Embryonic facial prominence (tissue), 1 donor: ENCODE results near the gene LIG1.

Experiments used
- DNase-seq: peaks from one replicate; pipeline ENCODE4 v3.0.0-alpha.2; 2016; ENCODE audit errors: extremely low spot score

LIG1 gene

GRCh38 chr19:48182434-48182833 lies 12.3 kb upstream of the LIG1 start:
- DNase-seq = no peak

DNA sequence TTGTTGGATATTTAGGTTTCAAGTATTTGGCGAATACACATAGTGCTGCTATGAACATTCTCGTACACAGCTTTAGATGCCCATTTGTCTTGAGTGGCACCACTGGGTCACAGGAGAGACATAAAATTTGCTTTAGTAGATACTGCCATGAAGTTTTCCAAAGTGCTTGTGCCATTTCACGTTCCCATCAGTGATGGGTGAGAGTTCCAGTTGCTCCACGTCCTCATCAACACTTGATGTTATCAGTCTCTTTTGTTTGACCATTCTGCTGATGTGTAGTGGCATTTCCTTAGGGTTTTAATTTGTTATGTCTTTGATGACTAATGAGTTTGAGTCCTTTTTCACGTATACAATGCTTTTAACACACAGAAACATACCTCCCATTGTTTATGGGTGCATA lies 11.4 kb upstream of the LIG1 start:
- no peak for DNase-seq

DNA sequence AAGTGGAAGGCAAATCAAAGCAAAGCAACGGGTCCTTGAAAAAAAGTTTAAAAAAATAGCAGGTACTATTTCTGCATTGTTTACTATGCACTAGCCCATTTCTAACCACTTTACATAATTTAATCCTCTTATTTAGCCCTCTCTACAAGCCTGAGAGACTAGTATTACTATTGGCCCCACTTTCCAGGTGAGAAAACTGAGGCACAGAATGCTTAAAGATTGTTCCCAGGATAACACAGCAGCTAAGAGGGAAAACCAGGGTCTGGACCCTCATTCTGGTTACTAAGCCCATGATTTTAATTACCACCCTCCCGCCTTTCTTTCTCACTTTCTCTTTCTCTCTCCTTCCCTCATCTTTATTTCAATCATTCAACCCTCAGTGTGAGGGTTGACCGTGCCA lies 6.1 kb upstream of the LIG1 start:
- DNase-seq = no peak

DNA sequence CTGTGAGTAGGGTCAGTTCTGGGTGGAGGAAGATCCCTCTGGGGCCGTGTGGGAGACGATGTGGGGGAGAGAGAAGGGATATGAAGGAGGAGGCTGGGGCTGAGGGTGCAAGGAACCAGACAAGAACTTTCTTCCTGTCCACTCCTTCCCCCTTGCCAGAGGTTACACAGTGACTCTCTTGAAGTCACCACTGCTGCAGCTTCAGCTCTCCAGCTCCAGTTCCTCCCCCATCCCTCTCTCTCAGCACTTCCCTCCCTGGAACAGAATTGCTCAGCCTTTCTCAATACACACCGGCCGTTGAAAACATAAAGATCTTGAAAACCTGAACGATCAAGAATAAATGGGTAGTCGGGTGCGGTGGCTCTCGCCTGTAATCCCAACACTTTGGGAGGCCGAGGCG lies 5.4 kb upstream of the LIG1 start:
- no peak for DNase-seq

DNA sequence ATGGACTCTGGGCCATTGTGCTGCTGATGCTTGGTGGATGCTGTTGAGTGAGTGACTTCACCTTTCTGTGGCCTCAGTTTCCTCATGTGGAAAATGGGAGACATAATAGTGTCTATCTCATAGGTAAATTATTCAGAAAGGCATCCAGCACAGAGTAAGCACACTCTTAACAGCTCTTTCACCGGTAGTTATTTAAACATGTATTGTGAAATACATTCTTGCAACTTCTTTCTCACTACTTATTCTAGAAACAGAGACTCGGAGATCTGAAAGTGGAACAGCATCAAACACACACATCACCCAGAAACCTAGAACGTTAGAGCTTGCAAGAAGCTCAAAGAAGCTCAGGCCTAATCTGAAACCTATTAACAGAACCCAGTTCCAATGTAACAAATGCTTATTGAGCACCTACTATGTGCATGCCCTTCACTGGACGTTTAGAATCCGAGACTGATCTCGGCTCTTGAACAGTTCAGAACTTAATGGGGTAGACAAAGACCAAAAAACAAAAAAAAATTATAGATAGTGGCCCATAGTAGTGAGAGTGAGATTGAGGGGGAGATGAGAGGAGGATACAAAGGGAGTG lies 4.4 kb upstream of the LIG1 start:
- no peak for DNase-seq

DNA sequence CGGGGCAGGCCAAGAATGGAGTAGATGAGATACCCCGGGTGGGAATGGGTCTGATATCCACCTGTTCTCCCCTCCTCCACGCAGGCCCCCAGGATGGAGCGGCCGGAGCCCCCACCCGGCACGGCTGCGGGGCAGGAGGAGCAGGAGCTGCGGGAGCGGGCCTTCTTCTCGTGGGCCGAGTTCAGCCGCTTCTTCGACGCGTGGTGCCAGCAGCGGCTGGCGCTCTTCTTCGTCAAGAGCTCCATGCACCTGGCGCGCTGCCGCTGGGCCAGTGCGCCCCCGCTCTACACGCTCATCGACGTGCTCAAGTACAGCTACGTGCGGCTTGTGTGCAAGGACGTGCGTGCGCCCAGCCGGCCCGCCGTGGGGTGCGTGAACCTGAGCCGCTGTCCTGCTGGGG lies 1.6 kb upstream of the LIG1 start:
- DNase-seq = no peak

GRCh38 chr19:48170817-48171347 lies 738 bp upstream of the LIG1 start:
- peak; percentile 11 for DNase-seq

DNA sequence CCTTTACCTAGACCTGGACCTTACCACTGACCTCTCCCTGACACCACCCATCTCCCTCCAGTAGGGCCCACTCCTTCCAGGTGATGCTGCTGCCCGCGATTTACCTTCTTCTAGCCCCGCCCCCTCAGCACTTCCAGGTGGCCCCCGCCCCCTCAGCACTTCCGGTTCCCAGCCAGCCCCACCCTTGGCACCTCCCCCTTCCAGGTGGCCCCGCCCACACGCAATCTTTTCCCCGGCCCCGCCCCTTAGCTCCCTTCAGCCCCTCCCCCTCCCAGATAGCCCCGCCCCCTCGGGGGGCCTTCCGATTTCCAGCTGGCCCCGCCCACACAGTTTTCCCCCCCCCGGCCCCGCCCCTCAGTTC lies 586 bp downstream of the LIG1 start:
- DNase-seq = no peak

DNA sequence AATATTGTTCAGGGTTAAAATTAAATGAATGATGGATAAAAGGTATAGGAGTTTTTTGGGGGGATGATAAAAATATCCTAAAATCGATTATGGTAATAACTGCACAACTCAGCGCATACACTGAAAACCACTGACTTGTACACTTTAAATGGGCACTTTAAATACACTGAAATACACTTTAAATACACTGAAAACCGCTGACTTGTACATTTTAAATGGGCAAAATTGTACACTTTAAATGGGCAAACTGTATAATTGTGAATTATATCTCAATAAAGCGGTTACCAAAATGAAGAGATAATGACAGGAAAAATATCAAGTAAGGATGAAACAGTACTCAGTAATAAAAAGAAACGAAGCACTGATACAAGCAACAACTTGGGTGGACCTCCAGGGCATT lies 1.5 kb downstream of the LIG1 start:
- DNase-seq = no peak

GRCh38 chr19:48158210-48158790 lies 11.8 kb downstream of the LIG1 start:
- no peak for DNase-seq

DNA sequence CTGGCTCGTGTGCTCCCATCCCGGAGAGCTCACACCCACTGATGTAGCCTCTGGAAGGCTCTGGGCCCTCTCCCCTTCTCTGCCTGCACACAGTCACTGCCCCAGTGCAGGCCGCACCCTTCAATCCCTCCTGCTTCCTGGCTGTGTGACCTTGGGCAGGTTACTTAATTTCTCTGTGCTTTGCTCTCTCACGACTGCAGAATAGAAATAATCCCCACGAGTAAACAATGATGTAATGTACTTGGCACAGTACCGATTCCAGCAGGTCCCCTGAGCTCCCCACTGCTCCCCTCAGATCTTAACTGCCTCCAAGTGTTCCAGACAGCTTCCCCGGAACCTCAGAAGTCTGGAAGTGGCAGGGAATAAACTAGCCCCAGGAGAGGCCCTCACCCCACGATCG lies 16.1 kb downstream of the LIG1 start:
- DNase-seq = no peak

DNA sequence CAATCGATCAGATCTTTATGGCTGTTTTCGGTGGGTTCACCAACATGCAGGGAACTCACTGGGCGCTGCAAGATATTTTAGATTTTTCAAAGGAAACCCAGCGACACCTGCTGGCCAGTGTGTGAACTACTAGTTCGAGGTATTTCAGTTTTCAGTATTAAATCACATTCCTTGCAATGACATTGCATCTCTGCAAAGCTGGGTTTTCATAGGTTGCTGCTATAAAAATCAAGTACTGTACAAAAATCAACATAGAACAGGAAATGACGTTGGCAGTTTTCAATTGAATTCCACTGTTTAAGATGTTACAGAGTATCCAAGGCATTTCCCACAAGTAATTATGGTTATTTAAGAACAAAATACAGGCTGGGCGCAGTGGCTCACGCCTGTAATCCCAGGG lies 17.6 kb downstream of the LIG1 start:
- DNase-seq = peak; percentile 29

DNA sequence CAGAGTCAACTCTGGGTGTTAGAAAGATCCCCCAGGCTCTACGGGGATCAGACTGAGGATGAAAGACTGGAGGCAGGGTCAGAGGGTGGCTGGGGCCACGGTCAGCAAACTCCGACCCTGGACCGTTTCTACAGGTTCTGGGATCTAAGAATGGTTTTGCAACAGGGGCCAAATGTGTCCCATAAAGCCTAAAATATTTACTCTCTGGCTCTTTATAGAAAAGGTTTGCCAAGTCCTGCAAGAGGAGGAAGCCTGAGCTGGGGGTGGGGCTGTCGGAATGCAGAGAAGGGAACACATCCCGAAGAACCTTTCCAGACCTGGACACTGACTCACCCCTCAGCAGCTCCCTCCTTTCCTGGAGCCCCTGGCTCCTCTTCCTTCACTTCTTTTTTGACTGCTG lies 20.7 kb downstream of the LIG1 start:
- no peak for DNase-seq

- no peak for DNase-seq
Observed at GRCh38 chr19:48148576-48148975, 21.6 kb downstream of the LIG1 start.

GRCh38 chr19:48147597-48148175 lies 22.5 kb downstream of the LIG1 start:
- DNase-seq = no peak

GRCh38 chr19:48139053-48139452 lies 31.1 kb downstream of the LIG1 start:
- DNase-seq = no peak

DNA sequence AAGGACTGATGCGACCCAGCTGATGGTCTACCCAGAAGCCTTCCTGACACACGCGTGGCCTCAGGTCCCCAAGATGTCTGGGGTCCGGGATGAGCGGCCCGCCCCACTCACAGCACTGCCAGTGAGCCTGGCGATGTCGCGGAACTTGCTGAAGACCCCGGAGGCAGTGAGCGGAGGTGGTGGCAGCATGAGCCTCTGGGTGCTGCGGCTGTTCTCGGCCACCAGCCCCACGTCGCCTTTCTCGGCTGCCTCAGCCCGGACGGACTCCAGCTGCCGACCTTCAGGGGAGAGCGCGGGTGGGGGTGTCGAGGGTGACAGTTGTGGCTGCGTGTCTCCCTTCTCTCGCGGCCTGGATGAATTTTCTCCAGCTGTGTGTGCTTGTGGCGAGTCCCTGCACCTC lies 32.7 kb downstream of the LIG1 start:
- DNase-seq = no peak

- DNase-seq = no peak
Observed at GRCh38 chr19:48136547-48136946, 33.6 kb downstream of the LIG1 start.

DNA sequence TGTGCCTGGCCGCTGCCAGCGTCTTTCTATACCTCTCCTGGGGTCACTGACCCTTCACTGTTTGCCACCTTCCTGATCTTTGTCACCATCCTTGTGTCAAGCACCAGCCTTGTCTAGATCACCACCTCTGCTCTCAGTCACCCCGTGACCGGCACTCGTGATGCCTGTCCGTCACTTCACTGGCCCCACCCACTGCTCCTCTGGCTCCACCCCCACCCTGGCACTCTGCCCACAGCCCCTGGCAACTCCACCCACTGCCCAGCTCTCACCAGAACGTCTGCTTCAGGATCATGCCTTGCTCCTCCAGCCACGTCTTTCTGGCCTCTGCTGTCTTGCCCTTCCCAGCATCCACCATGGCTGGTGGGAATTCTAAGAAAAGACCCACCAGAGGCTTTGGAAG lies 34.7 kb downstream of the LIG1 start:
- DNase-seq = no peak

- DNase-seq = no peak
Observed at GRCh38 chr19:48133094-48133493, 37.0 kb downstream of the LIG1 start.

GRCh38 chr19:48127561-48127960 lies 42.6 kb downstream of the LIG1 start:
- no peak for DNase-seq

DNA sequence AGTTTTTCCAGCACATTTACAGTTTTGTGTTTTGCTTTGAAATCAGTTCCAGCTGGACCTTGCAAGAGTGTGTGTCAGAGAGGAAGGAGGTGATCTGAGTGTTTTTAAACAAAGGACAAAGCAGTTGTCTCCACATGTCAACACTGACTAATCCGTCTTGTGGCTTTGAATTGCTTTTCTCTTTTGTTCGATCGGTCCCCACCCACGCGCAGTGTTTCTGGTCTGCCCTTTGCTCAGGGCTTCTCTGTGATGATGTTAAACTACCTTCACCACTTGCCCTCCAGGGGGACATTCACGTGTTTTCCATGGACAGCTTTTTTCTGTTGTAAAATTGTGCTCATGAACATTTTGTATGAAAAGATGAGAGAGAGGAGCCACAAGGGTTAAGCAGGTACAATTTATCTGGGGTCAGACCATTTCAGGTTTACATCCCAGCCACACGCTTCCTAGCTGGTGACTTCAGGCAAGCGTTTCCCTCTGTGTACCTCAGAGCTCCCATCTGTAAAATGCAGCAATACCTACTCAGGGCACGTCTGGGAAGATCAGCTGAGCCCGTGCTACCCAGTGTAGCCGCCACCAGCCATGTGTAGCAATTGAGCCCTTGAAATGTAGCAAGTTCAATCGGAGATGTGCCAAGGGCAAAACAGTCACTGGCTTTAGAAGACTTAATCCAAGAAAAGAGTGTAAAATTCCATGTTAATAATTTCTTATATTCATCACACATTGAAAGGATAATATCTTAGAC lies 46.1 kb downstream of the LIG1 start:
- no peak for DNase-seq

DNA sequence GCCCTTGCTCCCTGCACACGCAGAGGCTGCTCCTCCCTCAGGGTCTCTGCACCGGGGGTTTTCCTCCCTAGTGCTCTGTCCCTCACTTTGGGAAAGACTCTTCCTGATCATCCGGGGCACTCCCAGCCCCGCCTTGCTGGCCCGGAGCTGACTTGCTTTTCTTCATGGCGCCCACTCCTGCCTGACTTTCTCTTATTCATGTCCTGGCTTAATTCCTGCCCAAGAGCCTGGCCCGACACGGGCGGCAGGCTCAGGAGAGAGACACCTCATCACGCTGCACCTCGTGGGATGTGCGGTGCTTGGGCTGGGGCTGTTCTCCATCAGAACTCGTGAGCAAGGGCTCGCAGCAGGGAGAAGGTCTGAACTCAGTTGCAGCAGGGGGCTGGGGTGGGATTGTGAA lies 47.7 kb downstream of the LIG1 start:
- DNase-seq = no peak
